Naive thymus-derived CD8-positive, alpha-beta T cell (primary cell): Measurements from ENCODE around the gene SIRT5. TPM values are rescaled to one million over a fixed set of nuclear protein-coding genes. Genes with fewer than 3 reads are reported as not detected.

ENCODE experiments used
- ATAC-seq, 2 donors: fragments of 150-1000 bp; cut with Tn5 transposase in 1 of 2; sonication (Bioruptor Pico), chemical (Tn5 transposase) in 1 of 2; 1 replicate in 1 of 2; 2 replicates in 1 of 2; pipeline ENCODE4 v1.10.0; 2021; ENCODE audit warnings: mild to moderate bottlenecking in 2 of 2, moderate library complexity in 2 of 2
- POLR2A ChIA-PET: fragments of 350-600 bp; sonication (Branson Sonifier 250); formaldehyde crosslinking; loops from one replicate; lab custom pipeline; 2021; ENCODE audit warnings: antibody characterized with exemption; lab: Charles Lee
- DNase-seq, 10 donors: peaks; one replicate each; pipeline versions ENCODE4 v3.0.0 to v3.0.0-alpha.2; 2020 to 2022
- H3K27ac Mint-ChIP-seq, 10 donors: one replicate each; pipeline ENCODE4 v1.8.0; 2020 to 2022; ENCODE audit warnings: mild to moderate bottlenecking in 10 of 10, mixed read lengths in 10 of 10, moderate library complexity in 4 of 10, inconsistent platforms in 1 of 10
- H3K27me3 Mint-ChIP-seq, 5 donors: one replicate each; pipeline ENCODE4 v1.8.0; 2021 to 2022; ENCODE audit warnings: mixed read lengths in 5 of 5
- H3K36me3 Mint-ChIP-seq, 3 donors: one replicate each; pipeline ENCODE4 v1.8.0; 2020 to 2022; ENCODE audit warnings: mixed read lengths in 3 of 3, mild to moderate bottlenecking in 2 of 3, inconsistent platforms in 1 of 3
- H3K4me1 Mint-ChIP-seq, 4 donors: one replicate each; pipeline ENCODE4 v1.8.0; 2021 to 2022; ENCODE audit warnings: mixed read lengths in 4 of 4
- H3K4me3 Mint-ChIP-seq, 10 donors: one replicate each; pipeline ENCODE4 v1.8.0; 2020 to 2022; ENCODE audit warnings: mild to moderate bottlenecking in 10 of 10, mixed read lengths in 10 of 10, moderate library complexity in 6 of 10, inconsistent platforms in 1 of 10
- H3K9me3 Mint-ChIP-seq, 9 donors: one replicate each; pipeline ENCODE4 v1.8.0; 2020 to 2022; ENCODE audit warnings: mixed read lengths in 9 of 9, mild to moderate bottlenecking in 3 of 9, inconsistent platforms in 1 of 9, moderate library complexity in 1 of 9
- polyA plus RNA-seq, 3 donors: library from polyadenylated mRNA; unstranded; fragments of 300-500 nt; fragmentation: Illumina TruSeq; gene quantifications; one replicate each; pipeline ENCODE4 v1.2.3, GENCODE V29; 2021
- total RNA-seq, 8 experiments: library from RNA in 2 of 8; stranded (reverse) in 2 of 8; gene quantifications; one replicate each; pipeline ENCODE4 v1.2.3 and lab custom pipeline; 2021 to 2026

SIRT5 gene
- total and polyA plus RNA-seq, 5 experiments from 2014 or later = 8.7 to 24.4 (median 13.0) TPM

GRCh38 chr6:13537527-13537897, 36.9 kb upstream of the SIRT5 start:
- Mint-ChIP-seq H3K36me3 (no peaks in the 10 kb centered on the region), H3K4me3 (no peak overlapping the region), H3K27me3 (no peaks in the 10 kb centered on the region), H3K4me1 (peaks cover 0 to 3% (median 0%) of the 10 kb centered on the region in 4 donors), H3K9me3 (no peaks in the 10 kb centered on the region), H3K27ac (no peak overlapping the region)
- ATAC-seq = no peak
- POLR2A ChIA-PET = no interaction called here
- no peak for DNase-seq

GRCh38 chr6:13538084-13538483, 36.3 kb upstream of the SIRT5 start:
- DNase-seq = peak in 3 of 10 donors; percentile 16 to 35 (median 35)
- peak in 1 of 2 donors; percentile 65 for ATAC-seq
- no peaks in the 10 kb centered on the region for H3K9me3 Mint-ChIP-seq
- H3K36me3 Mint-ChIP-seq = no peaks in the 10 kb centered on the region
- no peak overlapping the region for H3K4me3 Mint-ChIP-seq
- H3K27me3 Mint-ChIP-seq = no peaks in the 10 kb centered on the region
- H3K4me1 Mint-ChIP-seq = peaks cover 0 to 3% (median 0%) of the 10 kb centered on the region in 4 donors
- no peak overlapping the region for H3K27ac Mint-ChIP-seq
- POLR2A ChIA-PET = interaction anchor here (0.6 kb wide), 1 partner anchor 201 kb away, joined by 3 read pairs; no protein-coding TSS in a partner anchor

GRCh38 chr6:13538600-13538999, 35.8 kb upstream of the SIRT5 start:
- POLR2A ChIA-PET = interaction anchor here (0.5 to 0.6 kb wide), 2 partner anchors 201 to 1250 kb away, joined by 3 to 6 read pairs; no protein-coding TSS in a partner anchor
- H3K9me3 Mint-ChIP-seq = no peaks in the 10 kb centered on the region
- DNase-seq (no peak), ATAC-seq (no peak)
- H3K4me3 Mint-ChIP-seq = no peak overlapping the region
- H3K4me1 Mint-ChIP-seq = peaks cover 0 to 3% (median 0%) of the 10 kb centered on the region in 4 donors
- no peaks in the 10 kb centered on the region for H3K27me3 Mint-ChIP-seq
- no peak overlapping the region for H3K27ac Mint-ChIP-seq
- no peaks in the 10 kb centered on the region for H3K36me3 Mint-ChIP-seq

- Mint-ChIP-seq H3K4me3 (no peak overlapping the region), H3K36me3 (no peaks in the 10 kb centered on the region), H3K9me3 (no peaks in the 10 kb centered on the region), H3K4me1 (peaks cover 0 to 3% (median 0%) of the 10 kb centered on the region in 4 donors), H3K27me3 (no peaks in the 10 kb centered on the region), H3K27ac (no peak overlapping the region)
- ATAC-seq = no peak
- POLR2A ChIA-PET = no interaction called here
- no peak for DNase-seq
Observed at GRCh38 chr6:13539572-13539971, 34.8 kb upstream of the SIRT5 start.

GRCh38 chr6:13541496-13541895, 32.9 kb upstream of the SIRT5 start:
- POLR2A ChIA-PET = no interaction called here
- H3K27ac Mint-ChIP-seq = no peak overlapping the region
- no peaks in the 10 kb centered on the region for H3K27me3 Mint-ChIP-seq
- ATAC-seq (no peak), DNase-seq (no peak)
- peaks cover 0 to 3% (median 0%) of the 10 kb centered on the region in 4 donors for H3K4me1 Mint-ChIP-seq
- no peak overlapping the region for H3K4me3 Mint-ChIP-seq
- H3K36me3 Mint-ChIP-seq = no peaks in the 10 kb centered on the region
- H3K9me3 Mint-ChIP-seq = peaks cover 0 to 2% (median 0%) of the 10 kb centered on the region in 9 donors

GRCh38 chr6:13544454-13545186, 29.8 kb upstream of the SIRT5 start:
- no peak for ATAC-seq
- H3K4me3 Mint-ChIP-seq = no peak overlapping the region
- POLR2A ChIA-PET = no interaction called here
- H3K27me3 Mint-ChIP-seq = no peaks in the 10 kb centered on the region
- peaks cover 0 to 2% (median under 1%) of the 10 kb centered on the region in 4 donors for H3K4me1 Mint-ChIP-seq
- H3K9me3 Mint-ChIP-seq = peaks cover 0 to 2% (median 0%) of the 10 kb centered on the region in 9 donors
- no peak overlapping the region for H3K27ac Mint-ChIP-seq
- DNase-seq = no peak
- H3K36me3 Mint-ChIP-seq = peaks cover 0 to 4% (median 0%) of the 10 kb centered on the region in 3 donors

GRCh38 chr6:13545885-13546284, 28.5 kb upstream of the SIRT5 start:
- Mint-ChIP-seq H3K4me3 (no peak overlapping the region), H3K36me3 (peaks cover 0 to 4% (median 0%) of the 10 kb centered on the region in 3 donors), H3K27ac (no peak overlapping the region), H3K9me3 (peaks cover 0 to 2% (median 0%) of the 10 kb centered on the region in 9 donors), H3K27me3 (no peaks in the 10 kb centered on the region), H3K4me1 (peaks cover 0 to 1% (median 0%) of the 10 kb centered on the region in 4 donors)
- POLR2A ChIA-PET = no interaction called here
- no peak for DNase-seq
- ATAC-seq = no peak

GRCh38 chr6:13548500-13549210, 25.7 kb upstream of the SIRT5 start:
- Mint-ChIP-seq H3K4me3 (no peak overlapping the region), H3K27me3 (peaks cover 0 to 1% (median 0%) of the 10 kb centered on the region in 5 donors), H3K9me3 (peaks cover 0 to 2% (median 0%) of the 10 kb centered on the region in 9 donors), H3K27ac (peak overlapping the region in 1 of 10 donors; percentile 5), H3K4me1 (peaks cover 0 to 1% (median 0%) of the 10 kb centered on the region in 4 donors), H3K36me3 (peaks cover 0 to 4% (median 2%) of the 10 kb centered on the region in 3 donors)
- DNase-seq (no peak), ATAC-seq (no peak)
- POLR2A ChIA-PET = no interaction called here

- H3K27me3 Mint-ChIP-seq = peaks cover 0 to 9% (median 1%) of the 10 kb centered on the region in 5 donors
- no peak overlapping the region for H3K27ac Mint-ChIP-seq
- ATAC-seq (no peak), DNase-seq (no peak)
- H3K36me3 Mint-ChIP-seq = peaks cover 0 to 4% (median 2%) of the 10 kb centered on the region in 3 donors
- H3K4me1 Mint-ChIP-seq = peaks cover 0 to 1% (median 0%) of the 10 kb centered on the region in 4 donors
- no peaks in the 10 kb centered on the region for H3K9me3 Mint-ChIP-seq
- H3K4me3 Mint-ChIP-seq = no peak overlapping the region
- POLR2A ChIA-PET = no interaction called here
Observed at GRCh38 chr6:13550656-13551055, 23.7 kb upstream of the SIRT5 start.

- DNase-seq = no peak
- ATAC-seq = no peak
- POLR2A ChIA-PET = no interaction called here
- Mint-ChIP-seq H3K27me3 (peaks cover 0 to 9% (median 1%) of the 10 kb centered on the region in 5 donors), H3K4me3 (no peak overlapping the region), H3K9me3 (no peaks in the 10 kb centered on the region), H3K36me3 (peaks cover 0 to 4% (median 2%) of the 10 kb centered on the region in 3 donors), H3K4me1 (no peaks in the 10 kb centered on the region), H3K27ac (no peak overlapping the region)
Observed at GRCh38 chr6:13553646-13554045, 20.8 kb upstream of the SIRT5 start.

- Mint-ChIP-seq H3K27me3 (peaks cover 0 to 9% (median 1%) of the 10 kb centered on the region in 5 donors), H3K36me3 (peaks cover 0 to 2% (median 0%) of the 10 kb centered on the region in 3 donors), H3K9me3 (no peaks in the 10 kb centered on the region), H3K4me1 (no peaks in the 10 kb centered on the region), H3K4me3 (no peak overlapping the region), H3K27ac (no peak overlapping the region)
- ATAC-seq = no peak
- POLR2A ChIA-PET = no interaction called here
- no peak for DNase-seq
Observed at GRCh38 chr6:13554929-13555333, 19.5 kb upstream of the SIRT5 start.

- no peak for ATAC-seq
- Mint-ChIP-seq H3K4me3 (no peak overlapping the region), H3K27me3 (peaks cover 0 to 9% (median 1%) of the 10 kb centered on the region in 5 donors), H3K36me3 (peaks cover 0 to 2% (median 0%) of the 10 kb centered on the region in 3 donors), H3K27ac (no peak overlapping the region), H3K4me1 (peaks cover 0 to 6% (median 2%) of the 10 kb centered on the region in 4 donors), H3K9me3 (no peaks in the 10 kb centered on the region)
- no peak for DNase-seq
- POLR2A ChIA-PET = interaction anchor here (1.1 kb wide), 1 partner anchor 17 kb away, joined by 4 read pairs; the partner anchor contains the start of gene SIRT5
Observed at GRCh38 chr6:13557841-13558240, 16.6 kb upstream of the SIRT5 start.

GRCh38 chr6:13558718-13559117, 15.7 kb upstream of the SIRT5 start:
- no peaks in the 10 kb centered on the region for H3K9me3 Mint-ChIP-seq
- H3K4me1 Mint-ChIP-seq = peaks cover 0 to 6% (median 2%) of the 10 kb centered on the region in 4 donors
- no peaks in the 10 kb centered on the region for H3K36me3 Mint-ChIP-seq
- no peak overlapping the region for H3K27ac Mint-ChIP-seq
- ATAC-seq (no peak), DNase-seq (no peak)
- H3K27me3 Mint-ChIP-seq = peaks cover 0 to 9% (median 0%) of the 10 kb centered on the region in 5 donors
- H3K4me3 Mint-ChIP-seq = no peak overlapping the region
- POLR2A ChIA-PET = no interaction called here
